ENCODE data around the gene RAB25. TPM values are rescaled to one million over a fixed set of nuclear protein-coding genes. Genes with fewer than 3 reads are reported as not detected.

RAB25 gene
- total RNA-seq, 1 donor from 2014 or later: not detected

GRCh38 chr1:156100205-156100995, 39.4 kb downstream of the RAB25 start:
- no peak for DNase-seq (ENCODE audit: extremely low read depth, low read depth, low spot score)

GRCh38 chr1:156101880-156102279, 40.9 kb downstream of the RAB25 start:
- DNase-seq (ENCODE audit: extremely low read depth, low read depth, low spot score): no peak

- DNase-seq (ENCODE audit: extremely low read depth, low read depth, low spot score): no peak
Measured at GRCh38 chr1:156102633-156103511, 41.9 kb downstream of the RAB25 start.

GRCh38 chr1:156103521-156103947, 42.6 kb downstream of the RAB25 start:
- DNase-seq (ENCODE audit: extremely low read depth, low read depth, low spot score): no peak

- no peak for DNase-seq (ENCODE audit: extremely low read depth, low read depth, low spot score)
Measured at GRCh38 chr1:156104065-156104810, 43.3 kb downstream of the RAB25 start.

GRCh38 chr1:156104861-156105832, 44.2 kb downstream of the RAB25 start:
- DNase-seq (ENCODE audit: extremely low read depth, low read depth, low spot score): no peak

- no peak for DNase-seq (ENCODE audit: extremely low read depth, low read depth, low spot score)
Measured at GRCh38 chr1:156106624-156107488, 45.9 kb downstream of the RAB25 start.

- no peak for DNase-seq (ENCODE audit: extremely low read depth, low read depth, low spot score)
Measured at GRCh38 chr1:156108057-156108456, 47.1 kb downstream of the RAB25 start.

- no peak for DNase-seq (ENCODE audit: extremely low read depth, low read depth, low spot score)
Measured at GRCh38 chr1:156108664-156109241, 47.8 kb downstream of the RAB25 start.

- no peak for DNase-seq (ENCODE audit: extremely low read depth, low read depth, low spot score)
Measured at GRCh38 chr1:156110252-156110651, 49.3 kb downstream of the RAB25 start.

- DNase-seq (ENCODE audit: extremely low read depth, low read depth, low spot score): no peak
Measured at GRCh38 chr1:156111355-156111962, 50.5 kb downstream of the RAB25 start.

- no peak for DNase-seq (ENCODE audit: extremely low read depth, low read depth, low spot score)
Measured at GRCh38 chr1:156112276-156113137, 51.5 kb downstream of the RAB25 start.

- no peak for DNase-seq (ENCODE audit: extremely low read depth, low read depth, low spot score)
Measured at GRCh38 chr1:156113282-156113950, 52.5 kb downstream of the RAB25 start.

GRCh38 chr1:156114101-156114918, 53.4 kb downstream of the RAB25 start, which contains the start of gene LMNA:
LMNA (plus strand) TSS chr1:156114711; CDS start chr1:156114919, 208 bp downstream.
- DNase-seq (ENCODE audit: extremely low read depth, low read depth, low spot score): no peak

GRCh38 chr1:156114919-156115513, 54.1 kb downstream of the RAB25 start:
- no peak for DNase-seq (ENCODE audit: extremely low read depth, low read depth, low spot score)
